ENCODE data around the gene FXR2. TPM values are rescaled to one million over a fixed set of nuclear protein-coding genes. Genes with fewer than 3 reads are reported as not detected.

The FXR2 gene
- total RNA-seq, 1 experiment from 2014 or later, result 35.1 TPM

- peaks cover 45% of the 10 kb centered on the region for H3K4me1 Mint-ChIP-seq
- ChIA-PET CTCF (interaction anchor here (1.0 to 7.5 kb wide), 9 partner anchors 15 to 91 kb away, joined by 3 to 88 read pairs (median 9); partner anchors contain the start of genes FXR2, TP53 and WRAP53), POLR2A (interaction anchor here (0.5 to 3.8 kb wide), 12 partner anchors 10 to 1243 kb away, joined by 3 to 80 read pairs (median 5); partner anchors contain the start of genes FXR2, MPDU1, SAT2 and SOX15)
- no peaks in the 10 kb centered on the region for H3K9me3 Mint-ChIP-seq
- H3K36me3 Mint-ChIP-seq, result peaks cover 25% of the 10 kb centered on the region
- DNase-seq (ENCODE audit: low spot score), result peak; percentile 43
- H3K27me3 Mint-ChIP-seq (ENCODE audit: low read depth), result peaks cover 53% of the 10 kb centered on the region
- H3K4me3 Mint-ChIP-seq, result peak overlapping the region; percentile 71
- no peak overlapping the region for H3K27ac Mint-ChIP-seq
- TF ChIP-seq SMAD3 (CRISPR knock-in tag; IDR thresholded peaks at IDR 0.05; ENCODE audit: borderline replicate concordance), result no peak
- 0 out of 2 replicates have a peak, but pooled peaks have one; percentile 53 for TF ChIP-seq KAT7 (CRISPR knock-in tag; IDR thresholded peaks at IDR 0.05; ENCODE audit: borderline replicate concordance)
- no peak for ATAC-seq
Observed at GRCh38 chr17:7651665-7652387, 37.1 kb upstream of the FXR2 start.

- TF ChIP-seq ZMAT4 (CRISPR knock-in tag; IDR thresholded peaks at IDR 0.05) (no peak), RELA (CRISPR knock-in tag; IDR thresholded peaks at IDR 0.05; ENCODE audit: borderline replicate concordance) (no peak), ELF4 (CRISPR knock-in tag; IDR thresholded peaks at IDR 0.05; ENCODE audit: low read depth) (0 out of 2 replicates have a peak, but pooled peaks have one; percentile 29), ARID4B (CRISPR knock-in tag; IDR thresholded peaks at IDR 0.05; ENCODE audit: borderline replicate concordance) (no peak), SOX15 (CRISPR knock-in tag; IDR thresholded peaks at IDR 0.05) (no peak), MYBL2 (CRISPR knock-in tag; IDR thresholded peaks at IDR 0.05) (no peak)
- ChIA-PET CTCF (interaction anchor here (0.5 to 7.5 kb wide), 16 partner anchors 16 to 390 kb away, joined by 3 to 88 read pairs (median 8); partner anchors contain the start of genes FXR2, SAT2, SOX15 and TP53), POLR2A (interaction anchor here (0.9 to 3.8 kb wide), 17 partner anchors 9 to 77 kb away, joined by 3 to 80 read pairs (median 5); partner anchors contain the start of genes FXR2, MPDU1, SAT2 and SOX15)
- Mint-ChIP-seq H3K27me3 (ENCODE audit: low read depth) (peaks cover 53% of the 10 kb centered on the region), H3K36me3 (peaks cover 19% of the 10 kb centered on the region), H3K4me3 (peak overlapping the region; percentile 83), H3K4me1 (peaks cover 39% of the 10 kb centered on the region), H3K9me3 (no peaks in the 10 kb centered on the region), H3K27ac (no peak overlapping the region)
- DNase-seq (ENCODE audit: low spot score) (no peak), ATAC-seq (no peak)
Observed at GRCh38 chr17:7651097-7651664, 36.5 kb upstream of the FXR2 start.

- Mint-ChIP-seq H3K4me3 (peak within 1 kb of the TSS; percentile 83), H3K9me3 (no peaks in the 10 kb centered on the region), H3K27me3 (ENCODE audit: low read depth) (peaks cover 53% of the 10 kb centered on the region), H3K27ac (peak within 1 kb of the TSS; percentile 73), H3K36me3 (peaks cover 18% of the 10 kb centered on the region), H3K4me1 (peaks cover 33% of the 10 kb centered on the region)
- TF ChIP-seq HMGXB4 (CRISPR knock-in tag; IDR thresholded peaks at IDR 0.05), result no peak
- peak; percentile 49 for TF ChIP-seq SP1 (CRISPR knock-in tag; conservative IDR thresholded peaks at IDR 0.05)
- ATAC-seq (peak; percentile 97), DNase-seq (ENCODE audit: low spot score) (peak; percentile 96)
- ChIA-PET POLR2A (interaction anchor here (0.6 to 3.8 kb wide), 24 partner anchors 9 to 1391 kb away, joined by 3 to 80 read pairs (median 4); partner anchors contain the start of genes CTC1, FXR2, MPDU1 and SAT2), CTCF (interaction anchor here (0.5 to 7.5 kb wide), 20 partner anchors 16 to 1165 kb away, joined by 3 to 88 read pairs (median 4); partner anchors contain the start of genes FXR2, SAT2, SOX15 and TP53)
Observed at GRCh38 chr17:7650509-7651096, 35.9 kb upstream of the FXR2 start, which contains the start of gene ATP1B2. Gene ATP1B2 (plus strand): TSS chr17:7650926. CDS start chr17:7651519, 593 bp downstream.
